Adipocyte (in vitro differentiated cells): Measurements from ENCODE around the gene ACOX1.

ENCODE experiments used
- DNase-seq: peaks from one replicate; pipeline ENCODE4 v3.0.0-alpha.2; 2015; ENCODE audit warnings: low read depth
- H3K27me3 ChIP-seq: replicated peaks from 2 replicates; pipeline ENCODE4 v1.7.0; 2013; ENCODE audit warnings: mild to moderate bottlenecking, low read length, moderate library complexity; ENCODE audit not compliant: control insufficient read depth, insufficient read depth
- H3K36me3 ChIP-seq: 2 replicates; pipeline ENCODE4 v1.7.0; 2013; ENCODE audit warnings: low read length, mild to moderate bottlenecking, moderate library complexity; ENCODE audit not compliant: control insufficient read depth, insufficient read depth, severe bottlenecking
- H3K4me1 ChIP-seq: 2 replicates; pipeline ENCODE4 v1.7.0; 2013; ENCODE audit warnings: mild to moderate bottlenecking, low read length, moderate library complexity; ENCODE audit not compliant: control insufficient read depth, insufficient read depth
- H3K4me3 ChIP-seq: 2 replicates; pipeline ENCODE4 v1.7.0; 2013; ENCODE audit warnings: mild to moderate bottlenecking, low read length, moderate library complexity
- H3K9ac ChIP-seq: 2 replicates; pipeline ENCODE4 v1.7.0; 2013; ENCODE audit warnings: mild to moderate bottlenecking, low read length, moderate library complexity
- H3K9me3 ChIP-seq: 2 replicates; pipeline ENCODE4 v1.7.0; 2013; ENCODE audit warnings: mild to moderate bottlenecking, low read length, moderate library complexity; ENCODE audit not compliant: control insufficient read depth

The ACOX1 gene

GRCh38 chr17:75913537-75914210 is 65.3 kb downstream of the ACOX1 start:
- Histone ChIP-seq H3K4me3 (no peak overlapping the region), H3K9me3 (no peaks in the 10 kb centered on the region), H3K4me1 (peaks cover 2% of the 10 kb centered on the region), H3K27me3 (no peaks in the 10 kb centered on the region), H3K36me3 (peaks cover 7% of the 10 kb centered on the region), H3K9ac (no peak overlapping the region)
- DNase-seq, result no peak

- peaks cover 7% of the 10 kb centered on the region for H3K36me3 ChIP-seq
- H3K9me3 ChIP-seq, result no peaks in the 10 kb centered on the region
- H3K4me3 ChIP-seq, result no peak overlapping the region
- no peak overlapping the region for H3K9ac ChIP-seq
- DNase-seq, result no peak
- H3K27me3 ChIP-seq, result no peaks in the 10 kb centered on the region
- H3K4me1 ChIP-seq, result peaks cover 2% of the 10 kb centered on the region
These were observed 68.3 kb downstream of the ACOX1 start for GRCh38 chr17:75910699-75911098.

- H3K4me3 ChIP-seq, result no peak overlapping the region
- H3K4me1 ChIP-seq, result peaks cover 2% of the 10 kb centered on the region
- H3K36me3 ChIP-seq, result peaks cover 7% of the 10 kb centered on the region
- no peaks in the 10 kb centered on the region for H3K27me3 ChIP-seq
- peak; percentile 11 for DNase-seq
- H3K9ac ChIP-seq, result no peak overlapping the region
- H3K9me3 ChIP-seq, result no peaks in the 10 kb centered on the region
These were observed 69.1 kb downstream of the ACOX1 start for GRCh38 chr17:75909812-75910274.

- Histone ChIP-seq H3K4me3 (no peak overlapping the region), H3K9me3 (no peaks in the 10 kb centered on the region), H3K36me3 (peaks cover 7% of the 10 kb centered on the region), H3K27me3 (no peaks in the 10 kb centered on the region), H3K9ac (no peak overlapping the region), H3K4me1 (peaks cover 2% of the 10 kb centered on the region)
- no peak for DNase-seq
These were observed 69.7 kb downstream of the ACOX1 start for GRCh38 chr17:75909051-75909811.

GRCh38 chr17:75908201-75908600 is 70.8 kb downstream of the ACOX1 start:
- H3K4me1 ChIP-seq, result peaks cover 7% of the 10 kb centered on the region
- H3K9ac ChIP-seq, result no peak overlapping the region
- H3K4me3 ChIP-seq, result no peak overlapping the region
- DNase-seq, result no peak
- H3K9me3 ChIP-seq, result no peaks in the 10 kb centered on the region
- no peaks in the 10 kb centered on the region for H3K27me3 ChIP-seq
- peaks cover 4% of the 10 kb centered on the region for H3K36me3 ChIP-seq

- H3K4me3 ChIP-seq, result no peak overlapping the region
- DNase-seq, result no peak
- H3K4me1 ChIP-seq, result peaks cover 7% of the 10 kb centered on the region
- H3K36me3 ChIP-seq, result peaks cover 6% of the 10 kb centered on the region
- H3K9me3 ChIP-seq, result no peaks in the 10 kb centered on the region
- no peaks in the 10 kb centered on the region for H3K27me3 ChIP-seq
- no peak overlapping the region for H3K9ac ChIP-seq
These were observed 72.7 kb downstream of the ACOX1 start for GRCh38 chr17:75906143-75906884.

GRCh38 chr17:75904749-75905521 is 74.0 kb downstream of the ACOX1 start, which contains the start of gene MRPL38:
Gene MRPL38, minus strand, starts transcription at chr17:75904884. Its CDS starts 9 bp downstream, at chr17:75904875.
- Histone ChIP-seq H3K4me3 (peak within 1 kb of the TSS; percentile 89), H3K36me3 (peaks cover 19% of the 10 kb centered on the region), H3K9me3 (no peaks in the 10 kb centered on the region), H3K4me1 (peaks cover 7% of the 10 kb centered on the region), H3K9ac (peak within 1 kb of the TSS; percentile 91), H3K27me3 (no peaks in the 10 kb centered on the region)
- DNase-seq, result peak; percentile 97

GRCh38 chr17:75902406-75902805 is 76.6 kb downstream of the ACOX1 start:
- Histone ChIP-seq H3K4me3 (no peak overlapping the region), H3K9me3 (no peaks in the 10 kb centered on the region), H3K27me3 (no peaks in the 10 kb centered on the region), H3K9ac (no peak overlapping the region), H3K4me1 (peaks cover 6% of the 10 kb centered on the region), H3K36me3 (peaks cover 37% of the 10 kb centered on the region)
- DNase-seq, result no peak

- no peak for DNase-seq
These were observed 77.2 kb downstream of the ACOX1 start for GRCh38 chr17:75901727-75902126.

GRCh38 chr17:75900691-75901533 is 78.1 kb downstream of the ACOX1 start:
- Histone ChIP-seq H3K9ac (no peak overlapping the region), H3K9me3 (no peaks in the 10 kb centered on the region), H3K4me1 (peaks cover 11% of the 10 kb centered on the region), H3K27me3 (no peaks in the 10 kb centered on the region), H3K4me3 (no peak overlapping the region), H3K36me3 (peaks cover 37% of the 10 kb centered on the region)
- DNase-seq, result no peak

More at GRCh38 chr17:75901727-75902126, 77.2 kb downstream of the ACOX1 start:
- no peaks in the 10 kb centered on the region for H3K27me3 ChIP-seq
- no peak overlapping the region for H3K4me3 ChIP-seq
- H3K9ac ChIP-seq, result no peak overlapping the region
- H3K9me3 ChIP-seq, result no peaks in the 10 kb centered on the region
- peaks cover 37% of the 10 kb centered on the region for H3K36me3 ChIP-seq
- peaks cover 11% of the 10 kb centered on the region for H3K4me1 ChIP-seq
